Right kidney (tissue), 1 donor: Measurements from ENCODE around the gene GAS1.

Source experiments
- DNase-seq: peaks from one replicate; pipeline ENCODE4 v3.0.0-alpha.2; 2016

The GAS1 gene

GRCh38 chr9:86926145-86926544 lies 21.2 kb downstream of the GAS1 start:
- DNase-seq = no peak

GRCh38 chr9:86925686-86926085 lies 21.6 kb downstream of the GAS1 start:
- no peak for DNase-seq

GRCh38 chr9:86924206-86924605 lies 23.1 kb downstream of the GAS1 start:
- no peak for DNase-seq

- no peak for DNase-seq
Observed at GRCh38 chr9:86921151-86921923, 26.0 kb downstream of the GAS1 start.

- no peak for DNase-seq
Observed at GRCh38 chr9:86918556-86918955, 28.8 kb downstream of the GAS1 start.

GRCh38 chr9:86912210-86912609 lies 35.1 kb downstream of the GAS1 start:
- DNase-seq = no peak

GRCh38 chr9:86909388-86909787 lies 37.9 kb downstream of the GAS1 start:
- no peak for DNase-seq

- no peak for DNase-seq
Observed at GRCh38 chr9:86908261-86908660, 39.0 kb downstream of the GAS1 start.

- DNase-seq = no peak
Observed at GRCh38 chr9:86907346-86907745, 40.0 kb downstream of the GAS1 start.

GRCh38 chr9:86903734-86904085 lies 43.6 kb downstream of the GAS1 start:
- no peak for DNase-seq

GRCh38 chr9:86902991-86903733 lies 44.1 kb downstream of the GAS1 start:
- DNase-seq = peak; percentile 74

GRCh38 chr9:86902586-86902985 lies 44.7 kb downstream of the GAS1 start:
- peak; percentile 73 for DNase-seq

- peak; percentile 27 for DNase-seq
Observed at GRCh38 chr9:86902176-86902575, 45.1 kb downstream of the GAS1 start.

GRCh38 chr9:86901511-86901910 lies 45.8 kb downstream of the GAS1 start:
- DNase-seq = no peak
